ENCODE data around the gene ZNG1C.
"Not testable (repeated sequence)": the region's sequence is repeated elsewhere in the genome, so short reads cannot be mapped to it uniquely, and the experiment has no call there.

Gene ZNG1C

DNA sequence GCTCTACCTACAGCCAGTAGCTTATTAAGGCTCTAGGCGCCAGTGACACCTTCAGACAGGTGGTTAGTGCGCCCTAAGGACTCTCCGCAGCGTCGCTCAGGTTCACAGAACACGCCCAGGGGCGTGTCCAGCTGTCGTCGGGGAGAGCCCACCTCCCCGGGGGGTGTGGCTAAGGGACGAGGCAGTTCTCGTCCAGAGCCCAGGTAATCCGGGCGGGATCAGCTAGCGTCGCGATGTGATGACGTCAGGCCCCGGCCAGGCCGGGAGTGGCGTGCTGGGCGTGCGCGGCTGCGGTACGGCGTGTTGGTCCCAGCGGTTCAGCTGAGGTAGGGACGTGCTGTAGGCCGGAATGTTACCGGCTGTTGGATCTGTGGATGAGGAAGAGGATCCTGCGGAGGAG, at the start of gene ZNG1C:
ZNG1C (plus strand) TSS at position 301 of the 400 bp plus-strand sequence; CDS start at position 350, 49 bp downstream.
- DNase-seq (ENCODE audit: low read depth in 2 of 2) = not testable (repeated sequence)

DNA sequence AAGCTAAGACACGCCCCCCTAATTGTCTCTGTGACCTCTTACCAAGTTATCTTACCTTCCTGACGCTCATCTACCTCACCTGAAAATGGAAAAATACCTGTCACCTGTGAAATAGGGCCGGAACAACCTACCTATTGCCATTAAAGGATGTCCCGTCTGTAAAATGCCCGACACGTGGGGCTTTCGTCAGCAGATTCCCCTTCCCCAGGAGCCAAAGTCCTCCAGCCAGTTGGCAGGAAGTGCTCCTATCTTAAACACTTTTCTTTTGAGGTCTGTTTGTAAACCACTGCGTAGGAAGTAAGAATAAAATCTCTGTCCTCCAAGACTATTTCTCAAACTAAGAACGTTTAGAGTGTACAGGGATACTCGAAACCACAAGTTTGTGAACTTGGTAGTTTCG, 654 bp downstream of the ZNG1C start:
- DNase-seq (ENCODE audit: low read depth in 2 of 2) = not testable (repeated sequence)

DNA sequence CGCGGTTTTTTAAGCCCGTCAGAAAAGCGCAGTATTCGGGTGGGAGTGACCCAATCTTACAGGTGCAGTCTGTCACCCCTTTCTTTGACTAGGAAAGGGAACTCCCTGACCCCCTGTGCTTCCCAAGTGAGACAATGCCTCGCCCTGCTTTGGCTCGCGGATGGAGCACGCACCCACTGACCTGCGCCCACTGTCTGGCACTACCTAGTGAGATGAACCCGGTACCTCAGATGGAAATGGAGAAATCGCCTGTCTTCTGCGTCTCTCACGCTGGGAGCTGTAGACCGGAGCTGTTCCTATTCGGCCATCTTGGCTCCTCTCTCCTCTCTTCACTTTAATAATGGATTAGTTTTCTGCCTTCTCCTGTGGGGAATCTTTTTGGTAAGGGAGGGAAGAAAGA, 39.3 kb downstream of the ZNG1C start:
- not testable (repeated sequence) for DNase-seq (ENCODE audit: low read depth in 2 of 2)

DNA sequence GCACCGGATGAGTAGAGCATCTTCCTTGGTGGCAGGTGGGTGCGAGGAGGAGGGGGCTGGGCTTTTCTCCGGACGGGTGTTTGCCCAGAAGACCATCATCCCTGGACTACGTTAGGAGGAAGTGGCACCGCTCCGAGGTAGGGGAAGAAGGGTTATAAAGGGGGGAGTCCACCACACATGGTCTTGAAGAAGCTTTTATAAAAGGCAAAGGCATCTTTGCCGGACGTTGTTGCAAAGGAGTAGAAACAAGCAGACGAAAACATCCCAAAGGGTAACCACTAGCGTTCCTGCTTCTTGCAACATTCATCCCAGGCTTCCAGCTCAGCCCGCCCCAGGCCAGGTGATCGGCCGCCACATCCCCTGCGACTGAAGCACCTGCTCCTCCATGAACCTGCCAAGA, 60.8 kb downstream of the ZNG1C start, which contains the start of gene FOXD4L3:
FOXD4L3 (plus strand) TSS at position 301 of the 400 bp plus-strand sequence; CDS start at position 386, 85 bp downstream.
- DNase-seq (ENCODE audit: low read depth in 2 of 2) = not testable (repeated sequence)

GRCh38 chr9:68303771-68304170, 62.0 kb downstream of the ZNG1C start:
- not testable (repeated sequence) for DNase-seq (ENCODE audit: low read depth in 2 of 2)

GRCh38 chr9:68304212-68304611, 62.4 kb downstream of the ZNG1C start:
- DNase-seq (ENCODE audit: low read depth in 2 of 2) = not testable (repeated sequence)

DNA sequence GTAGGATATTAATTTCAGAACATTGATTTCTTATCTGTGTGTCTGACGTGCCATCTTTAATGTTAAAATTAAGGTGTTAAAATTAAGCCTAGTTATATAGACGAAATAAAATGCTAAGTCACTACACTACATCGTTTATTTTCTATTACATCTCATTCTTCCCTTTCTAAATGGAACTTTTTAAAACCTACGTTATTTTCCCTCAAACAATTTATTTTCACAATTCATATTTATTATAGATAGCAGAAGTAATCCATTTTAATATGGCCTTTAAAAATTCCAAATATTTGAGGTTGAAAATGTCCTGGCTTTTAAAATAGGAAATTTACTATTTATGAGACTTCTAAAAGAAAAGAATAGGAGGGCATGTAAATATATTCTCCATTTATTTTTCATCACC, 63.0 kb downstream of the ZNG1C start:
- DNase-seq (ENCODE audit: low read depth in 2 of 2) = not testable (repeated sequence)

- not testable (repeated sequence) for DNase-seq (ENCODE audit: low read depth in 2 of 2)
Measured at GRCh38 chr9:68305680-68306285, 64.0 kb downstream of the ZNG1C start.

- DNase-seq (ENCODE audit: low read depth in 2 of 2) = not testable (repeated sequence)
Measured at GRCh38 chr9:68306391-68306964, 64.7 kb downstream of the ZNG1C start.

- not testable (repeated sequence) for DNase-seq (ENCODE audit: low read depth in 2 of 2)
Measured at GRCh38 chr9:68307127-68307526, 65.3 kb downstream of the ZNG1C start.

DNA sequence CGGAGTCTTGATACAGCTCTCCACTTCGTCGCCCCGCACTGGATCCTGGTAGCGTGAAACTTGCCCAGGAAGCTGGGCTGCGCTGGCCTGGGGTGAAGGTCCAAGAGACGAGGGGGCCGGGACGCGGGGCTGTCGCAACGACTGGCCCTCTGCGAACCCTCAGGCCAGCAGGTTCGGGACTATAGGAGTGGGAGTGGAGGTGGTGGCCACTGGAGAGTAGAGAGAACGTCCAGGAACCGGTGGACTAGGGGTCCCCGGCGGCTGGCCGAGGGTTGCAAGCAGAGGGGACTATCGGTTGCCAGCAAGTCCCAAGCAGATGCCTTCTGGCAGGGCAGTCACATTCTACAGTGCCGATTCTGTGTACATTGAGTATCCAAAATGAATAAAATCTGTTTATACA, 65.9 kb downstream of the ZNG1C start:
- DNase-seq (ENCODE audit: low read depth in 2 of 2) = not testable (repeated sequence)

DNA sequence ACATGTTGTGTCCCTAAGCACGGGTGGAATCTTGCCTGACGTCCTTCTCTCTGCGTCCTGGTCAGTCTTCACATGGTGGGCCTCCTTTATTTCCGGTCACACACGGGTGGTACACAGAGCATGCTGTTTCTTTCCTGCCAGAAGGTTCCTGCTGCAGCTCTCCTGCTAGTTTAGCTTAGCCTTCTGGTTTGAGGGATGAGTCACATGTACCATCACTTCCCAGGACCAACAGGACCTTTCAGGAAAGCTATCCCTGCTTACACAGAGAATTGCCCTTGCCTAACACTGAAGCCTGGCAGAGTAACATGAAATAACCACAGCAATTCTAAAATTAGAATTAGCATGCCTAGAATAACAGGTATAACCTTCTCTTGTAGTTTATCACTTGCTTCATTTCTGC, 69.4 kb downstream of the ZNG1C start:
- not testable (repeated sequence) for DNase-seq (ENCODE audit: low read depth in 2 of 2)

GRCh38 chr9:68318209-68318608, 76.4 kb downstream of the ZNG1C start:
- not testable (repeated sequence) for DNase-seq (ENCODE audit: low read depth in 2 of 2)

DNA sequence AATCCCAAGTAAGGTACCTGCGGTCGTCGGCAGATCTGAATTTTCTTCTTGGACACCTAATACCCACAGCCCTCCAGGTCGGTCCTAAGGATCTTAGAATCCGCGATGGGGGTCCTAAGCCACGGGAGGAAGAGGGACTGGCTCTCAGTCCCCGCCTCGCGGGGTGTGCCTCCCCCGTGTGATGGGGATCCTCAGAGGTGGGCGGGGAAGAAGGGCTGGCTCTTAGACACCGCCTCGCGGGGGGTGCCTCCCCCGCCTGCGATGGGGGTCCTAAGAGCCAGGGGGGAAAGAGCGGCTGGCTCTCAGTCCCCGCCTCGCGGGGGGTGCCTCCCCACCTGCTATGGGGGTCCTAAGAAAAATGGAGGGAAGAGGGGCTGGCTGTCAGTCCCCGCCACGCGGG, 82.0 kb downstream of the ZNG1C start:
- DNase-seq (ENCODE audit: low read depth in 2 of 2) = not testable (repeated sequence)

DNA sequence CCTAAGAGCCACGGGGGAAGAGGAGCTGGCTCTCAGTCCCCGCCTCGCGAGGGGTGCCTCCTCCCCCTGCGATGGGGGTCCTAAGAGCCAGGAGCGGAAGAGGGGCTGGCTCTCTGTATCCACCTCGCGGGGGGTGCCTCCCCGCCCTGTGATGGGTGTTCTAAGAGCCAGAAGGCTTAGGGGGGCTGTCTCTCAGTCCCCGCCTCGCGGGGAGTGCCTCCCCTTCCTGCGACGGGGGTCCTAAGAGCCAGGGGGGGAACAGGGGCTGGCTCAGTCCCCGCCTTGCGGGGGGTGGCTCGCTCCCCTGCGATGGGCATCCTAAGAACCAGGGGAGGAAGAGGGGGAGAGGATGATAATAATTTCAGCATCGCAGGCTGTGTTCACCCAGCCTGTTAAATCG, 82.7 kb downstream of the ZNG1C start:
- not testable (repeated sequence) for DNase-seq (ENCODE audit: low read depth in 2 of 2)

- DNase-seq (ENCODE audit: low read depth in 2 of 2) = not testable (repeated sequence)
Measured at GRCh38 chr9:68329106-68329505, 87.3 kb downstream of the ZNG1C start.

DNA sequence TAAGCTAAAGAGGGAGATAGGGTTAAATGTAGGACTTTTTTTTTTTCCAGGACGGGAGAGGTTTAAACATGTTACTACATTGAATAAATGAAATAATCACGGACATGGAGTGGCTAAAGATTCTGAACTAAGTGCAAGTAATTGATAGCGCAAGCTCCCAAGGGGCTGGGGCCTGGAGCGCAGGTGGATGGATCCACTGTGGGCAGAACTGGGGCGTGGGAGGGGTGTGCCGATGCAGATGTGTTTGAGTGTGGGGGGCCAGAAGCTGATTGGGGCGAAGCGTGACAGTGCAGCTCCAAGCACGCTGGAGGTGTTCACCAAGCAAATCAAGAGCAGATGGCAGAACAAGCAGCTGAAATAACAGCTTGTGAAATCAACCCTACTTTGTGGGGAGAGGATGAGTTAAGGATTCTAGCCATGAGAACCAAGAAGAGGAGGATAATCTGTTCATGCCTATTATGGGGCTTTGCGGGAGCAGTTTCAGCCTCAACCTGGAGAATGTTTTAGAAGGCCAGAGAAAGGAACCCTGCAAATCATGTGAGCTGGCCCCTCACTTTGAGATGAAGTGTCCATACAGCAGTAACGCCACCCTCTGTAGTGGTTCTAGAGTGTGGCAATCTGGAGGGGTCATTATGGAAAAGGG, 88.9 kb downstream of the ZNG1C start:
- not testable (repeated sequence) for DNase-seq (ENCODE audit: low read depth in 2 of 2)

- not testable (repeated sequence) for DNase-seq (ENCODE audit: low read depth in 2 of 2)
Measured at GRCh38 chr9:68332122-68332521, 90.3 kb downstream of the ZNG1C start.

GRCh38 chr9:68335935-68336334, 94.2 kb downstream of the ZNG1C start:
- DNase-seq (ENCODE audit: low read depth in 2 of 2) = not testable (repeated sequence)

GRCh38 chr9:68336639-68337339, 95.0 kb downstream of the ZNG1C start:
- not testable (repeated sequence) for DNase-seq (ENCODE audit: low read depth in 2 of 2)

DNA sequence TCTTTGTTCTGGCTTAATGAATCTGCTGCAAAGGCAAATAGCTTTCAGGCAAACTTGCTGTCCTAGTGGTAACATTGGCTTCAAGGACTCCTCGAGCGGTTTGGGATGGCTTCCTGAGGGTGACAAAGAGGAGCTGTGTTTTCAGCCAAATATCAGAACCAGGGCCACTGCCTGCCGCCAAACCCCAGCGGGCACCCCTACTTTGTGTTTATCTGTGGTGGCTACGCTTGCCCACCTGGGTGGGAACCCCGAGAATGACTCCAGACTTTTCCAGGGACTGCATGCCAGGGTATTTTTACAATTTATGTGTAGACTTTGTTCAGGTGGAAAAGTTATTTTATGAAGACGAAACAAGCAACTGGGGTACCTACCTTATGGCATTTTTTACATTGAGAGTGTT, 96.2 kb downstream of the ZNG1C start:
- not testable (repeated sequence) for DNase-seq (ENCODE audit: low read depth in 2 of 2)
